GM23338 (cell line): ENCODE measurements around the gene CLSTN2. TPM values are rescaled to one million over a fixed set of nuclear protein-coding genes. Genes with fewer than 3 reads are reported as not detected.

Experiments used
- ATAC-seq: fragments of 200-7000 bp; cut with Tn5 transposase; 3 replicates; pipeline ENCODE4 v1.9.1; 2020
- DNase-seq: peaks from one replicate; pipeline ENCODE4 v3.0.0-alpha.2; 2015; ENCODE audit warnings: low spot score
- H2AFZ ChIP-seq: fragments of 200-600 bp; sonication (generic); 2 replicates; pipeline ENCODE4 v1.8.0; 2016; ENCODE audit warnings: antibody characterized with exemption, mild to moderate bottlenecking, moderate library complexity
- H3F3A ChIP-seq: fragments of 200-600 bp; sonication (generic); replicated peaks from 2 replicates; pipeline ENCODE4 v1.8.0; 2017; ENCODE audit warnings: antibody characterized with exemption, mixed run types, low read depth
- H3K27ac ChIP-seq: fragments of 200-600 bp; sonication (generic); 2 replicates; pipeline ENCODE4 v1.6.1; 2016; ENCODE audit warnings: low read depth
- H3K27me3 ChIP-seq: fragments of 200-600 bp; sonication (generic); 2 replicates; pipeline ENCODE4 v1.8.0; 2016; ENCODE audit warnings: mild to moderate bottlenecking, mixed run types, moderate library complexity; ENCODE audit not compliant: insufficient read depth
- H3K36me3 ChIP-seq: fragments of 200-600 bp; sonication (generic); 2 replicates; pipeline ENCODE4 v1.8.0; 2016; ENCODE audit warnings: mild to moderate bottlenecking; ENCODE audit not compliant: insufficient read depth
- H3K4me1 ChIP-seq: fragments of 200-600 bp; sonication (generic); 2 replicates; pipeline ENCODE4 v1.8.0; 2016; ENCODE audit warnings: mild to moderate bottlenecking, moderate library complexity; ENCODE audit not compliant: insufficient read depth
- H3K4me2 ChIP-seq: fragments of 200-600 bp; sonication (generic); 2 replicates; pipeline ENCODE4 v1.7.1; 2017; ENCODE audit warnings: mixed run types
- H3K4me3 ChIP-seq: fragments of 200-600 bp; sonication (generic); 2 replicates; pipeline ENCODE4 v1.6.1; 2016; ENCODE audit warnings: mixed run types
- H3K79me2 ChIP-seq: fragments of 200-600 bp; sonication (generic); replicated peaks from 2 replicates; pipeline ENCODE4 v1.8.0; 2017; ENCODE audit warnings: mild to moderate bottlenecking; ENCODE audit not compliant: insufficient read depth
- H3K9me2 ChIP-seq: fragments of 200-600 bp; sonication (generic); 2 replicates; pipeline ENCODE4 v1.8.0; 2017; ENCODE audit not compliant: insufficient read depth
- H4K20me1 ChIP-seq: fragments of 200-600 bp; sonication (generic); replicated peaks from 2 replicates; pipeline ENCODE4 v1.8.0; 2017; ENCODE audit warnings: mild to moderate bottlenecking; ENCODE audit not compliant: insufficient read depth
- H3K27ac Mint-ChIP-seq: 2 replicates; pipeline ENCODE4 v1.8.0; 2020; ENCODE audit warnings: inconsistent platforms, mild to moderate bottlenecking, moderate library complexity, mixed read lengths
- H3K27me3 Mint-ChIP-seq: 3 replicates; pipeline ENCODE4 v1.8.0; 2022; ENCODE audit warnings: low read depth, mild to moderate bottlenecking, moderate library complexity, mixed read lengths, inconsistent platforms; ENCODE audit not compliant: insufficient read depth, poor library complexity
- H3K36me3 Mint-ChIP-seq: 3 replicates; pipeline ENCODE4 v1.8.0; 2021; ENCODE audit warnings: low read depth, mild to moderate bottlenecking, inconsistent platforms, moderate library complexity, mixed read lengths
- H3K4me1 Mint-ChIP-seq: 3 replicates; pipeline ENCODE4 v1.8.0; 2020; ENCODE audit warnings: mild to moderate bottlenecking, inconsistent platforms, mixed read lengths
- H3K4me3 Mint-ChIP-seq: 3 replicates; pipeline ENCODE4 v1.8.0; 2021; ENCODE audit warnings: moderate library complexity, mild to moderate bottlenecking, inconsistent platforms, mixed read lengths
- H3K9me3 Mint-ChIP-seq: 3 replicates; pipeline ENCODE4 v1.8.0; 2020; ENCODE audit warnings: moderate library complexity, mild to moderate bottlenecking, inconsistent platforms, mixed read lengths
- CTCF ChIP-seq, 2 experiments: fragments of 200-600 bp in 1 of 2; sonication (generic) in 1 of 2; conservative IDR thresholded peaks; 2 replicates each; pipeline versions ENCODE4 v1.5.1 to v1.6.1; 2016 to 2017; ENCODE audit warnings: antibody characterized with exemption in 2 of 2, low read depth in 2 of 2, mild to moderate bottlenecking in 2 of 2, moderate library complexity in 1 of 2
- REST ChIP-seq: IDR thresholded peaks from one replicate; pipeline ENCODE4 v1.6.1; 2018; ENCODE audit warnings: antibody characterized with exemption; ENCODE audit not compliant: unreplicated experiment
- polyA plus RNA-seq: library from polyadenylated mRNA; unstranded; fragments of >200 nt; fragmentation: Nextera tagmentation; extraction: Ambion mirVana; gene quantifications from 2 replicates; pipeline ENCODE4 v1.2.1, GENCODE V29; 2016
- total RNA-seq: library from RNA; depleted of rRNA; stranded (reverse); fragments of >200 nt; shearing (Covaris generic); gene quantifications from 2 replicates; pipeline ENCODE4 v1.2.3, GENCODE V29; 2014
- TF ChIP-seq, protein P1 (sequence below): fragments of 250-450 bp; sonication (Bioruptor Pico); IDR thresholded peaks from 2 replicates; pipeline ENCODE4 v1.5.0; 2020; ENCODE audit warnings: mild to moderate bottlenecking, moderate library complexity

Gene CLSTN2
- total and polyA plus RNA-seq, 2 experiments from 2014 or later, result 0.11 to 0.83 TPM

DNA sequence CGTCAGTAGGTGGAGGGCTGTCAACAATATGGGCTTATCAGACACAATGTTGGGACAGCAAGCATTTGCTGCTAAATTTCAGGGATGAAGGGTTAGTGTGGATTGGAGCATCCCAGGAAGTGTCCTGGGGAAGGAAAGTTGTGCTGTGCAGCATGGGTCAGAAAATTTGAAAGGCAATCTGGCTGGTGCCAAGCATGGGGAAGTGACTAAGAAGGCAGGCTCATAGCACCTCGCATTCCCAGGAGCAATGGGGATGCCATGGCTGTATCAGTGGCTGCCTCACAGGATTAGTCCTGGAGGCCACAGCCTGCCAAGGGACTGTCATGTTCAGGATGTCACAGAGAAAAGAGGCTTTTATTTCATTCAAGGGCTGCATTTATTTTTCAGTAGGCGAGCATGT lies 420.5 kb downstream of the CLSTN2 start (continued):
- TF ChIP-seq, protein P1, sequence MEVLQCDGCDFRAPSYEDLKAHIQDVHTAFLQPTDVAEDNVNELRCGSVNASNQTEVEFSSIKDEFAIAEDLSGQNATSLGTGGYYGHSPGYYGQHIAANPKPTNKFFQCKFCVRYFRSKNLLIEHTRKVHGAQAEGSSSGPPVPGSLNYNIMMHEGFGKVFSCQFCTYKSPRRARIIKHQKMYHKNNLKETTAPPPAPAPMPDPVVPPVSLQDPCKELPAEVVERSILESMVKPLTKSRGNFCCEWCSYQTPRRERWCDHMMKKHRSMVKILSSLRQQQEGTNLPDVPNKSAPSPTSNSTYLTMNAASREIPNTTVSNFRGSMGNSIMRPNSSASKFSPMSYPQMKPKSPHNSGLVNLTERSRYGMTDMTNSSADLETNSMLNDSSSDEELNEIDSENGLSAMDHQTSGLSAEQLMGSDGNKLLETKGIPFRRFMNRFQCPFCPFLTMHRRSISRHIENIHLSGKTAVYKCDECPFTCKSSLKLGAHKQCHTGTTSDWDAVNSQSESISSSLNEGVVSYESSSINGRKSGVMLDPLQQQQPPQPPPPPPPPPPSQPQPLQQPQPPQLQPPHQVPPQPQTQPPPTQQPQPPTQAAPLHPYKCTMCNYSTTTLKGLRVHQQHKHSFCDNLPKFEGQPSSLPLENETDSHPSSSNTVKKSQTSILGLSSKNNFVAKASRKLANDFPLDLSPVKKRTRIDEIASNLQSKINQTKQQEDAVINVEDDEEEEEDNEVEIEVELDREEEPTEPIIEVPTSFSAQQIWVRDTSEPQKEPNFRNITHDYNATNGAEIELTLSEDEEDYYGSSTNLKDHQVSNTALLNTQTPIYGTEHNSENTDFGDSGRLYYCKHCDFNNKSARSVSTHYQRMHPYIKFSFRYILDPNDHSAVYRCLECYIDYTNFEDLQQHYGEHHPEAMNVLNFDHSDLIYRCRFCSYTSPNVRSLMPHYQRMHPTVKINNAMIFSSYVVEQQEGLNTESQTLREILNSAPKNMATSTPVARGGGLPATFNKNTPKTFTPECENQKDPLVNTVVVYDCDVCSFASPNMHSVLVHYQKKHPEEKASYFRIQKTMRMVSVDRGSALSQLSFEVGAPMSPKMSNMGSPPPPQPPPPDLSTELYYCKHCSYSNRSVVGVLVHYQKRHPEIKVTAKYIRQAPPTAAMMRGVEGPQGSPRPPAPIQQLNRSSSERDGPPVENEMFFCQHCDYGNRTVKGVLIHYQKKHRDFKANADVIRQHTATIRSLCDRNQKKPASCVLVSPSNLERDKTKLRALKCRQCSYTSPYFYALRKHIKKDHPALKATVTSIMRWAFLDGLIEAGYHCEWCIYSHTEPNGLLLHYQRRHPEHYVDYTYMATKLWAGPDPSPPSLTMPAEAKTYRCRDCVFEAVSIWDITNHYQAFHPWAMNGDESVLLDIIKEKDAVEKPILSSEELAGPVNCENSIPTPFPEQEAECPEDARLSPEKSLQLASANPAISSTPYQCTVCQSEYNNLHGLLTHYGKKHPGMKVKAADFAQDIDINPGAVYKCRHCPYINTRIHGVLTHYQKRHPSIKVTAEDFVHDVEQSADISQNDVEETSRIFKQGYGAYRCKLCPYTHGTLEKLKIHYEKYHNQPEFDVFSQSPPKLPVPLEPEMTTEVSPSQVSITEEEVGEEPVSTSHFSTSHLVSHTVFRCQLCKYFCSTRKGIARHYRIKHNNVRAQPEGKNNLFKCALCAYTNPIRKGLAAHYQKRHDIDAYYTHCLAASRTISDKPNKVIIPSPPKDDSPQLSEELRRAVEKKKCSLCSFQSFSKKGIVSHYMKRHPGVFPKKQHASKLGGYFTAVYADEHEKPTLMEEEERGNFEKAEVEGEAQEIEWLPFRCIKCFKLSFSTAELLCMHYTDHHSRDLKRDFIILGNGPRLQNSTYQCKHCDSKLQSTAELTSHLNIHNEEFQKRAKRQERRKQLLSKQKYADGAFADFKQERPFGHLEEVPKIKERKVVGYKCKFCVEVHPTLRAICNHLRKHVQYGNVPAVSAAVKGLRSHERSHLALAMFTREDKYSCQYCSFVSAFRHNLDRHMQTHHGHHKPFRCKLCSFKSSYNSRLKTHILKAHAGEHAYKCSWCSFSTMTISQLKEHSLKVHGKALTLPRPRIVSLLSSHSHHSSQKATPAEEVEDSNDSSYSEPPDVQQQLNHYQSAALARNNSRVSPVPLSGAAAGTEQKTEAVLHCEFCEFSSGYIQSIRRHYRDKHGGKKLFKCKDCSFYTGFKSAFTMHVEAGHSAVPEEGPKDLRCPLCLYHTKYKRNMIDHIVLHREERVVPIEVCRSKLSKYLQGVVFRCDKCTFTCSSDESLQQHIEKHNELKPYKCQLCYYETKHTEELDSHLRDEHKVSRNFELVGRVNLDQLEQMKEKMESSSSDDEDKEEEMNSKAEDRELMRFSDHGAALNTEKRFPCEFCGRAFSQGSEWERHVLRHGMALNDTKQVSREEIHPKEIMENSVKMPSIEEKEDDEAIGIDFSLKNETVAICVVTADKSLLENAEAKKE, result no peak

- H3K27ac Mint-ChIP-seq, result no peak overlapping the region
- ATAC-seq (no peak), DNase-seq (no peak)
- no peaks in the 10 kb centered on the region for H3F3A ChIP-seq
- no peaks in the 10 kb centered on the region for H3K27me3 Mint-ChIP-seq
- no peaks in the 10 kb centered on the region for H3K4me1 ChIP-seq
- H3K27ac ChIP-seq, result no peak overlapping the region
- H3K4me3 Mint-ChIP-seq, result no peak overlapping the region
- H3K4me1 Mint-ChIP-seq, result peaks cover 9% of the 10 kb centered on the region; the same call in 2 of the 3 replicates
- H3K9me2 ChIP-seq, result peaks cover 10% of the 10 kb centered on the region; the same call in 1 of the 2 replicates
- H3K4me2 ChIP-seq, result no peak overlapping the region
- no peaks in the 10 kb centered on the region for H3K36me3 Mint-ChIP-seq
- H3K27me3 ChIP-seq, result no peaks in the 10 kb centered on the region
- H2AFZ ChIP-seq, result no peak overlapping the region
- H3K9me3 Mint-ChIP-seq, result no peaks in the 10 kb centered on the region
- no peaks in the 10 kb centered on the region for H3K36me3 ChIP-seq
- H4K20me1 ChIP-seq, result no peaks in the 10 kb centered on the region
- no peak overlapping the region for H3K4me3 ChIP-seq
- H3K79me2 ChIP-seq, result no peaks in the 10 kb centered on the region
- no peak for TF ChIP-seq REST
- TF ChIP-seq, protein P1, result no peak
- TF ChIP-seq CTCF (conservative IDR thresholded peaks at IDR 0.05; ENCODE audit: low read depth in 2 of 2), result no peak
Observed at GRCh38 chr3:140358686-140359085, 423.7 kb downstream of the CLSTN2 start.
